Ovary (tissue), 9 donors: ENCODE measurements around the gene MICU2. TPM values are rescaled to one million over a fixed set of nuclear protein-coding genes. Genes with fewer than 3 reads are reported as not detected.

Experiments
- DNase-seq, 5 donors: peaks; one replicate each; pipeline ENCODE4 v3.0.0-alpha.2; 2019 to 2020
- H3K27ac ChIP-seq, 2 donors: fragments of 200-600 bp; one replicate each; pipeline versions ENCODE4 v1.5.1 to v1.8.0; 2019 to 2022
- H3K27me3 ChIP-seq: fragments of 200-600 bp; one replicate; pipeline ENCODE4 v1.8.0; 2022
- H3K36me3 ChIP-seq: fragments of 200-600 bp; sonication (generic); one replicate; pipeline ENCODE4 v1.5.1; 2019
- H3K4me1 ChIP-seq: one replicate; pipeline ENCODE4 v1.8.1; 2013; ENCODE audit warnings: mild to moderate bottlenecking, moderate library complexity; ENCODE audit not compliant: insufficient read depth
- H3K4me3 ChIP-seq: fragments of 200-600 bp; sonication (generic); one replicate; pipeline ENCODE4 v1.5.1; 2017
- H3K9me3 ChIP-seq, 2 donors: fragments of 200-600 bp in 1 of 2; sonication (generic) in 1 of 2; one replicate each; pipeline versions ENCODE4 v1.5.1 to v1.8.1; 2013 to 2019; ENCODE audit warnings: mild to moderate bottlenecking in 1 of 2, moderate library complexity in 1 of 2
- CTCF ChIP-seq, 3 donors: fragments of 450-650 bp in 2 of 3; fragments of 200-600 bp in 1 of 3; IDR thresholded peaks; one replicate each; pipeline versions ENCODE4 v1.5.1 to v1.8.0; 2016 to 2022; ENCODE audit warnings: antibody characterized with exemption in 3 of 3, mild to moderate bottlenecking in 1 of 3
- EP300 ChIP-seq: sonication (generic); formaldehyde crosslinking; IDR thresholded peaks from one replicate; pipeline ENCODE4 v1.6.1; 2017; ENCODE audit warnings: antibody characterized with exemption
- POLR2A ChIP-seq: fragments of 450-650 bp; IDR thresholded peaks from one replicate; pipeline ENCODE4 v1.6.1; 2017; ENCODE audit warnings: antibody characterized with exemption, mild to moderate bottlenecking, moderate library complexity
- WGBS, 3 donors: extraction: QIAGEN DNeasy Blood & Tissue Kit in 1 of 3; methylation state at CpG; one replicate each; pipeline versions ENCODE4 v1.1.5 to v1.1.7; 2013 to 2017; 5-methylcytosine and 5-hydroxymethylcytosine counted together
- intact Hi-C, 4 donors: fragments of 100-400 bp; cut with DNase I; formaldehyde crosslinking; loops; one replicate each; pipeline versions ENCODE4 v1.11.0 to v1.15.1; 2022 to 2023
- polyA plus RNA-seq, 2 donors: library from polyadenylated mRNA; stranded (reverse); fragments of 200-250 nt in 1 of 2; fragments of 350-450 nt in 1 of 2; fragmentation: Illumina TruSeq in 1 of 2; extraction: RNeasy Lipid Tissue Mini Kit (QIAGEN cat#74804) in 1 of 2; gene quantifications; one replicate each; pipeline ENCODE4 v1.2.3, GENCODE V29; 2013 to 2014
- total RNA-seq, 7 donors: library from RNA; depleted of rRNA in 2 of 7; stranded (reverse); fragments of >200 nt in 2 of 7; fragmentation: NEBNext Ultra II Directional in 3 of 7; extraction: Animal tissue kit (Norgen Biotek cat#: 25700) in 3 of 7; gene quantifications; one replicate each; pipeline versions ENCODE4 v1.1.0 to v1.2.4, GENCODE V29; 2016 to 2023
- donor health status: DM: no; HTN: no; CAD: no; lungs with moderate emphysema.
- donor health status: DM: no; HTN: no; CAD: no.
- donor health status: Bipolar disorder and iron deficiency.
- donor health status: DM: yes; HTN: yes; CAD: no.
- donor health status: DM: no; HTN: no; CAD: no.
- donor health status: DM: yes; HTN: yes; CAD: no.

The MICU2 gene
- total and polyA plus RNA-seq, 9 donors = 23.2 to 82.1 (median 31.4) TPM

- Histone ChIP-seq H3K4me1 (no peaks in the 10 kb centered on the region), H3K4me3 (no peak overlapping the region), H3K36me3 (no peaks in the 10 kb centered on the region), H3K27me3 (no peaks in the 10 kb centered on the region), H3K27ac (no peak overlapping the region), H3K9me3 (no peaks in the 10 kb centered on the region)
- intact Hi-C loops = no loop called here
- 71 to 86% (median 81%) methylated on average over 4 of the region's 4 CpGs for WGBS, 3 donors
- TF ChIP-seq EP300 (no peak), POLR2A (no peak), CTCF (IDR thresholded peaks at IDR 0.05) (no peak)
- DNase-seq = no peak
Measured at GRCh38 chr13:21613791-21614190, 9.8 kb upstream of the MICU2 start.

GRCh38 chr13:21611385-21611784 lies 7.4 kb upstream of the MICU2 start:
- intact Hi-C loops = no loop called here
- no peaks in the 10 kb centered on the region for H3K36me3 ChIP-seq
- no peaks in the 10 kb centered on the region for H3K4me1 ChIP-seq
- H3K27ac ChIP-seq = no peak overlapping the region
- 95% methylated on average over 21 of the region's 21 CpGs for WGBS, 3 donors
- TF ChIP-seq POLR2A (no peak), CTCF (IDR thresholded peaks at IDR 0.05) (no peak)
- H3K4me3 ChIP-seq = no peak overlapping the region
- no peaks in the 10 kb centered on the region for H3K27me3 ChIP-seq
- no peaks in the 10 kb centered on the region for H3K9me3 ChIP-seq
- no peak for DNase-seq

- no peak for TF ChIP-seq CTCF (IDR thresholded peaks at IDR 0.05)
- TF ChIP-seq EP300 = no peak
- TF ChIP-seq POLR2A = no peak
- no peaks in the 10 kb centered on the region for H3K9me3 ChIP-seq
- intact Hi-C loops = no loop called here
- H3K27me3 ChIP-seq = no peaks in the 10 kb centered on the region
- no peak overlapping the region for H3K27ac ChIP-seq
- H3K36me3 ChIP-seq = no peaks in the 10 kb centered on the region
- H3K4me3 ChIP-seq = no peak overlapping the region
- 93 to 97% (median 94%) methylated on average over 8 to 12 of the region's 12 CpGs for WGBS, 3 donors
- no peaks in the 10 kb centered on the region for H3K4me1 ChIP-seq
- DNase-seq = no peak
Measured at GRCh38 chr13:21610687-21611086, 6.7 kb upstream of the MICU2 start.

- Histone ChIP-seq H3K36me3 (no peaks in the 10 kb centered on the region), H3K27ac (no peak overlapping the region), H3K27me3 (no peaks in the 10 kb centered on the region), H3K9me3 (no peaks in the 10 kb centered on the region), H3K4me3 (no peak overlapping the region), H3K4me1 (no peaks in the 10 kb centered on the region)
- no peak for DNase-seq
- intact Hi-C loops = no loop called here
- TF ChIP-seq POLR2A (no peak), EP300 (no peak), CTCF (IDR thresholded peaks at IDR 0.05) (no peak)
- 85 to 89% (median 85%) methylated on average over 4 of the region's 4 CpGs for WGBS, 3 donors
Measured at GRCh38 chr13:21608961-21609360, 5.0 kb upstream of the MICU2 start.

GRCh38 chr13:21606796-21607195 lies 2.8 kb upstream of the MICU2 start:
- no peak for DNase-seq
- TF ChIP-seq CTCF (IDR thresholded peaks at IDR 0.05) (no peak), POLR2A (no peak), EP300 (no peak)
- Histone ChIP-seq H3K36me3 (no peaks in the 10 kb centered on the region), H3K27ac (no peak overlapping the region), H3K4me1 (peaks cover 3% of the 10 kb centered on the region), H3K27me3 (no peaks in the 10 kb centered on the region), H3K9me3 (no peaks in the 10 kb centered on the region), H3K4me3 (no peak overlapping the region)
- intact Hi-C loops = no loop called here
- WGBS, 3 donors = 55 to 65% (median 65%) methylated on average over 6 of the region's 6 CpGs
